Astrocyte of the spinal cord (primary cell): ENCODE results near the gene BMI1.
A peak's percentile ranks its signal among the peaks of the same experiment; 100 is the strongest.

Experiments used
- DNase-seq: peaks from one replicate; pipeline ENCODE4 v3.0.0; 2011; ENCODE audit warnings: low read depth, low spot score
- H3K4me3 ChIP-seq: 2 replicates; pipeline ENCODE4 v1.5.1; 2011; ENCODE audit warnings: low read depth, mild to moderate bottlenecking, low read length, moderate library complexity
- CTCF ChIP-seq: IDR thresholded peaks from 2 replicates; pipeline ENCODE4 v1.5.1; 2012; ENCODE audit warnings: low read depth, mild to moderate bottlenecking, low read length, inconsistent platforms
- in situ Hi-C: cut with HindIII; loops from 2 replicates; pipeline ENCODE4 v1.10.0; 2017; ENCODE audit warnings: low sequenced_read_pairs

Gene BMI1

GRCh38 chr10:22320591-22321155 is at the start of gene BMI1:
Gene BMI1 (plus strand): TSS chr10:22321099. CDS start chr10:22326450, 5,351 bp downstream.
- peak within 1 kb of the TSS; percentile 70 for H3K4me3 ChIP-seq
- no peak for TF ChIP-seq CTCF
- DNase-seq: peak; percentile 73
- in situ Hi-C loops: no loop called here

- in situ Hi-C loops: no loop called here
- DNase-seq: no peak
- no peak for TF ChIP-seq CTCF
- H3K4me3 ChIP-seq: no peak overlapping the region
These were observed 49.1 kb upstream of the BMI1 start for GRCh38 chr10:22271786-22272185.

- TF ChIP-seq CTCF: no peak
- H3K4me3 ChIP-seq: no peak overlapping the region
- in situ Hi-C loops: no loop called here
- DNase-seq: no peak
These were observed 42.5 kb upstream of the BMI1 start for GRCh38 chr10:22278441-22278782.

GRCh38 chr10:22280078-22280477 is 40.8 kb upstream of the BMI1 start:
- H3K4me3 ChIP-seq: no peak overlapping the region
- TF ChIP-seq CTCF: no peak
- in situ Hi-C loops: no loop called here
- no peak for DNase-seq

- no peak for TF ChIP-seq CTCF
- no peak overlapping the region for H3K4me3 ChIP-seq
- in situ Hi-C loops: no loop called here
- no peak for DNase-seq
These were observed 35.8 kb upstream of the BMI1 start for GRCh38 chr10:22285130-22285529.

GRCh38 chr10:22293747-22294404 is 27.0 kb upstream of the BMI1 start:
- no peak for DNase-seq
- TF ChIP-seq CTCF: no peak
- no peak overlapping the region for H3K4me3 ChIP-seq
- in situ Hi-C loops: no loop called here
